Stimulated activated CD8-positive, alpha-beta memory T cell treated with anti-CD3 and anti-CD28 coated beads, Interleukin-15, amount 100 ng/mL, for 4 hours (primary cell): ENCODE measurements around the gene MYO3B.

ENCODE experiments used
- DNase-seq, 2 donors: peaks; one replicate each; pipeline ENCODE4 v3.0.0-alpha.2; 2020; ENCODE audit warnings: low read depth in 2 of 2

Gene MYO3B

GRCh38 chr2:170695521-170696410 lies 517.8 kb downstream of the MYO3B start:
- no peak for DNase-seq

DNA sequence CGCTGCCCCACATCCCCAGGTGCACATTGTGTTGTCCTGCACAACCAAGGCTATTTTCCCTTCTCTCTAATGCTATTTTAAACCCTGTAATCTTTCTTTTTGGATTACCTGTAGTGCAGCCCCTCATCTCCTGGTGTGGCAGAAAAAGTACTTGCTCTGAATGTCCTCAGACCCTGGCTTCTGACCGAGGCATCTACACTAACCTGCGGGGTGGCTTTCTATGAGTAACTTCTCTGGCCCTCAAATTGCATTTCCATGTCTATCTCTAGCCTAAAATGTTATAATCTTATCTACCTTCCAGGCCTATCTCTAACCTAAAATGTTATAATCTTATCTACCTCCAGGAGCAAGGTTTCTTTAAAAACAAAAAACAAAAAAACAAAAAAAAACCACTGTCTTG lies 519.0 kb downstream of the MYO3B start:
- no peak for DNase-seq

- DNase-seq, result no peak
These were observed 523.1 kb downstream of the MYO3B start for GRCh38 chr2:170701011-170701410.

- DNase-seq, result no peak
These were observed 526.0 kb downstream of the MYO3B start for GRCh38 chr2:170703776-170704476.
